ENCODE results near the gene SLU7.

SLU7 gene

GRCh38 chr5:160450164-160450932 is 31.5 kb upstream of the SLU7 start:
- no peaks in the 10 kb centered on the region for H3K27me3 ChIP-seq (ENCODE audit: low read depth, low read length)
- H3K9ac ChIP-seq (ENCODE audit: low read length): no peak overlapping the region
- H3K79me2 ChIP-seq (ENCODE audit: low read length): no peaks in the 10 kb centered on the region
- H3K4me2 ChIP-seq (ENCODE audit: low read length): no peak overlapping the region
- TF ChIP-seq CTCF (IDR thresholded peaks at IDR 0.05; ENCODE audit: low read depth, low read length) (no peak), EZH2phosphoT487 (IDR thresholded peaks at IDR 0.05; ENCODE audit: low read depth) (no peak)
- no peak overlapping the region for H3K27ac ChIP-seq (ENCODE audit: low read length)
- no peak overlapping the region for H3K4me3 ChIP-seq (ENCODE audit: low read length)
- no peaks in the 10 kb centered on the region for H3K36me3 ChIP-seq (replicated peaks; ENCODE audit: low read depth, low read length)
- H3K4me1 ChIP-seq (ENCODE audit: low read length): peaks cover 21% of the 10 kb centered on the region
- no peaks in the 10 kb centered on the region for H4K20me1 ChIP-seq (ENCODE audit: insufficient read depth, low read length)
- H2AFZ ChIP-seq (ENCODE audit: low read depth, low read length): no peak overlapping the region
- H3K9me3 ChIP-seq (ENCODE audit: insufficient read depth, low read length): no peaks in the 10 kb centered on the region

GRCh38 chr5:160449458-160449857 is 30.6 kb upstream of the SLU7 start:
- Histone ChIP-seq H3K27me3 (ENCODE audit: low read depth, low read length) (no peaks in the 10 kb centered on the region), H4K20me1 (ENCODE audit: insufficient read depth, low read length) (no peaks in the 10 kb centered on the region), H3K4me2 (ENCODE audit: low read length) (no peak overlapping the region), H3K4me3 (ENCODE audit: low read length) (no peak overlapping the region), H2AFZ (ENCODE audit: low read depth, low read length) (no peak overlapping the region), H3K36me3 (replicated peaks; ENCODE audit: low read depth, low read length) (no peaks in the 10 kb centered on the region), H3K79me2 (ENCODE audit: low read length) (no peaks in the 10 kb centered on the region), H3K4me1 (ENCODE audit: low read length) (peaks cover 21% of the 10 kb centered on the region), H3K27ac (ENCODE audit: low read length) (no peak overlapping the region), H3K9ac (ENCODE audit: low read length) (no peak overlapping the region), H3K9me3 (ENCODE audit: insufficient read depth, low read length) (no peaks in the 10 kb centered on the region)
- TF ChIP-seq EZH2phosphoT487 (IDR thresholded peaks at IDR 0.05; ENCODE audit: low read depth) (no peak), CTCF (IDR thresholded peaks at IDR 0.05; ENCODE audit: low read depth, low read length) (no peak)

- Histone ChIP-seq H2AFZ (ENCODE audit: low read depth, low read length) (no peak overlapping the region), H3K27ac (ENCODE audit: low read length) (no peak overlapping the region), H3K9me3 (ENCODE audit: insufficient read depth, low read length) (no peaks in the 10 kb centered on the region), H3K27me3 (ENCODE audit: low read depth, low read length) (no peaks in the 10 kb centered on the region), H3K9ac (ENCODE audit: low read length) (no peak overlapping the region), H4K20me1 (ENCODE audit: insufficient read depth, low read length) (no peaks in the 10 kb centered on the region), H3K4me3 (ENCODE audit: low read length) (no peak overlapping the region), H3K36me3 (replicated peaks; ENCODE audit: low read depth, low read length) (no peaks in the 10 kb centered on the region), H3K4me1 (ENCODE audit: low read length) (peaks cover 21% of the 10 kb centered on the region), H3K4me2 (ENCODE audit: low read length) (no peak overlapping the region), H3K79me2 (ENCODE audit: low read length) (no peaks in the 10 kb centered on the region)
- no peak for TF ChIP-seq EZH2phosphoT487 (IDR thresholded peaks at IDR 0.05; ENCODE audit: low read depth)
- no peak for TF ChIP-seq CTCF (IDR thresholded peaks at IDR 0.05; ENCODE audit: low read depth, low read length)
These were observed 30.0 kb upstream of the SLU7 start for GRCh38 chr5:160448886-160449285.

- no peaks in the 10 kb centered on the region for H3K9me3 ChIP-seq (ENCODE audit: insufficient read depth, low read length)
- no peaks in the 10 kb centered on the region for H3K79me2 ChIP-seq (ENCODE audit: low read length)
- H3K9ac ChIP-seq (ENCODE audit: low read length): no peak overlapping the region
- TF ChIP-seq CTCF (IDR thresholded peaks at IDR 0.05; ENCODE audit: low read depth, low read length) (no peak), EZH2phosphoT487 (IDR thresholded peaks at IDR 0.05; ENCODE audit: low read depth) (no peak)
- H3K4me3 ChIP-seq (ENCODE audit: low read length): no peak overlapping the region
- H2AFZ ChIP-seq (ENCODE audit: low read depth, low read length): no peak overlapping the region
- H3K36me3 ChIP-seq (replicated peaks; ENCODE audit: low read depth, low read length): no peaks in the 10 kb centered on the region
- no peak overlapping the region for H3K4me2 ChIP-seq (ENCODE audit: low read length)
- H4K20me1 ChIP-seq (ENCODE audit: insufficient read depth, low read length): no peaks in the 10 kb centered on the region
- no peak overlapping the region for H3K27ac ChIP-seq (ENCODE audit: low read length)
- H3K4me1 ChIP-seq (ENCODE audit: low read length): peaks cover 28% of the 10 kb centered on the region
- no peaks in the 10 kb centered on the region for H3K27me3 ChIP-seq (ENCODE audit: low read depth, low read length)
These were observed 26.9 kb upstream of the SLU7 start for GRCh38 chr5:160445751-160446150.
